ENCODE data around the gene CIZ1. TPM values are rescaled to one million over a fixed set of nuclear protein-coding genes. Genes with fewer than 3 reads are reported as not detected.

Gene CIZ1
- polyA plus RNA-seq, 1 experiment = 26.9 TPM

- no peak for TF ChIP-seq CTCF (IDR thresholded peaks at IDR 0.05; ENCODE audit: low read depth, low read length)
- ChIA-PET POLR2A (no interaction called here), CTCF (no interaction called here)
- H3K27ac ChIP-seq (ENCODE audit: low read depth, low read length) = no peak overlapping the region
- H3K4me3 ChIP-seq (ENCODE audit: low read depth, low read length) = no peak overlapping the region
- H3K27me3 ChIP-seq (ENCODE audit: control insufficient read depth, insufficient read depth, low read length) = peaks cover 14% of the 10 kb centered on the region
- no peak for DNase-seq (ENCODE audit: low read depth, low spot score)
- no peaks in the 10 kb centered on the region; the same call in 1 of the 2 replicates for H3K9me3 ChIP-seq (ENCODE audit: control insufficient read depth, insufficient read depth, low read length)
These were observed 46.9 kb downstream of the CIZ1 start for GRCh38 chr9:128144239-128145181.

- POLR2A ChIA-PET = no interaction called here
- DNase-seq (ENCODE audit: low read depth, low spot score) = no peak
- Histone ChIP-seq H3K27ac (ENCODE audit: low read depth, low read length) (no peak overlapping the region), H3K27me3 (ENCODE audit: control insufficient read depth, insufficient read depth, low read length) (peaks cover 20% of the 10 kb centered on the region), H3K9me3 (ENCODE audit: control insufficient read depth, insufficient read depth, low read length) (no peaks in the 10 kb centered on the region; the same call in 1 of the 2 replicates), H3K4me3 (ENCODE audit: low read depth, low read length) (no peak overlapping the region)
- no peak for TF ChIP-seq CTCF (IDR thresholded peaks at IDR 0.05; ENCODE audit: low read depth, low read length)
- CTCF ChIA-PET = no interaction called here
These were observed 47.7 kb downstream of the CIZ1 start for GRCh38 chr9:128143525-128144238.

- Histone ChIP-seq H3K27ac (ENCODE audit: low read depth, low read length) (no peak overlapping the region), H3K27me3 (ENCODE audit: control insufficient read depth, insufficient read depth, low read length) (peaks cover 18% of the 10 kb centered on the region), H3K4me3 (ENCODE audit: low read depth, low read length) (no peak overlapping the region), H3K9me3 (ENCODE audit: control insufficient read depth, insufficient read depth, low read length) (no peaks in the 10 kb centered on the region; the same call in 1 of the 2 replicates)
- DNase-seq (ENCODE audit: low read depth, low spot score) = no peak
- POLR2A ChIA-PET = no interaction called here
- CTCF ChIA-PET = interaction anchor here (0.7 kb wide), 1 partner anchor 26 kb away, joined by 4 read pairs; no protein-coding TSS in a partner anchor
- no peak for TF ChIP-seq CTCF (IDR thresholded peaks at IDR 0.05; ENCODE audit: low read depth, low read length)
These were observed 48.8 kb downstream of the CIZ1 start for GRCh38 chr9:128142596-128142995.

GRCh38 chr9:128142061-128142460 is 49.3 kb downstream of the CIZ1 start:
- H3K9me3 ChIP-seq (ENCODE audit: control insufficient read depth, insufficient read depth, low read length) = no peaks in the 10 kb centered on the region; the same call in 1 of the 2 replicates
- no peak for TF ChIP-seq CTCF (IDR thresholded peaks at IDR 0.05; ENCODE audit: low read depth, low read length)
- POLR2A ChIA-PET = no interaction called here
- no peak overlapping the region for H3K27ac ChIP-seq (ENCODE audit: low read depth, low read length)
- H3K27me3 ChIP-seq (ENCODE audit: control insufficient read depth, insufficient read depth, low read length) = peaks cover 18% of the 10 kb centered on the region
- no peak overlapping the region for H3K4me3 ChIP-seq (ENCODE audit: low read depth, low read length)
- CTCF ChIA-PET = interaction anchor here (0.7 kb wide), 1 partner anchor 26 kb away, joined by 4 read pairs; no protein-coding TSS in a partner anchor
- no peak for DNase-seq (ENCODE audit: low read depth, low spot score)
